DND-41 (cell line): ENCODE results near the gene GAD1.

ENCODE experiments used
- CTCF ChIP-seq: IDR thresholded peaks from 2 replicates; pipeline ENCODE4 v1.5.1; 2012; ENCODE audit warnings: borderline replicate concordance, low read length, moderate library complexity, mild to moderate bottlenecking; ENCODE audit not compliant: poor library complexity, severe bottlenecking; ENCODE audit errors: extremely low read depth
- EZH2 ChIP-seq: IDR thresholded peaks from 3 replicates; pipeline ENCODE4 v1.6.1; 2012; ENCODE audit warnings: borderline replicate concordance, low read depth, mild to moderate bottlenecking, moderate library complexity, low read length, inconsistent platforms; ENCODE audit not compliant: severe bottlenecking

- TF ChIP-seq CTCF, result no peak
- TF ChIP-seq EZH2, result no peak
Measured at GRCh38 chr2:170843656-170844055, 27.0 kb downstream of the GAD1 start.
